Epithelial cell of esophagus (primary cell): ENCODE measurements around the gene AICDA.
"Not testable (repeated sequence)": the region's sequence is repeated elsewhere in the genome, so short reads cannot be mapped to it uniquely, and the experiment has no call there.

Experiments used
- DNase-seq: peaks from one replicate; pipeline ENCODE4 v3.0.0; 2010; ENCODE audit warnings: low read depth
- H3K4me3 ChIP-seq: 2 replicates; pipeline ENCODE4 v1.5.1; 2011; ENCODE audit warnings: mild to moderate bottlenecking, low read length, control low read depth
- TF ChIP-seq, protein P1 (sequence below): IDR thresholded peaks from 2 replicates; pipeline ENCODE4 v1.5.1; 2011; ENCODE audit warnings: low read depth, mild to moderate bottlenecking, low read length, control low read depth, inconsistent platforms; ENCODE audit not compliant: insufficient read depth; ENCODE audit errors: missing control alignments

Gene AICDA

DNA sequence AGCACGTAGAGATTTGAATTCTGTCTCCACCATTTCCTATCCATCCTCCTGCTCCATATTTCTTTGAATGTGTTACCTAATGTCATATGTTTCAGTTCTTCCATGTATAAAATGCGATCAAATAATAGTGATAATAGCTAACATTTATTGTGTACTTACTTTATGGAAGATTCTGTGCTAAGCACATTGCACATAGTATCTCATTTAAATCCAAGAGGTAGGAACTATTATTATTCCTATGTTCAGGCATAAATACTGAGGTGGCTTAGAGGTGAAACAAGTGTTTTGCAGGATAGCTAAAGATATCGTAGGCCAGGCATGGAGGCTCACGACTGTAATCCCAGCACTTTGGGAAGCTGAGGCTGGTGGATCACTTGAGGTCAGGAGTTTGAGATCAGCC is 17.5 kb upstream of the AICDA start:
- TF ChIP-seq, protein P1, sequence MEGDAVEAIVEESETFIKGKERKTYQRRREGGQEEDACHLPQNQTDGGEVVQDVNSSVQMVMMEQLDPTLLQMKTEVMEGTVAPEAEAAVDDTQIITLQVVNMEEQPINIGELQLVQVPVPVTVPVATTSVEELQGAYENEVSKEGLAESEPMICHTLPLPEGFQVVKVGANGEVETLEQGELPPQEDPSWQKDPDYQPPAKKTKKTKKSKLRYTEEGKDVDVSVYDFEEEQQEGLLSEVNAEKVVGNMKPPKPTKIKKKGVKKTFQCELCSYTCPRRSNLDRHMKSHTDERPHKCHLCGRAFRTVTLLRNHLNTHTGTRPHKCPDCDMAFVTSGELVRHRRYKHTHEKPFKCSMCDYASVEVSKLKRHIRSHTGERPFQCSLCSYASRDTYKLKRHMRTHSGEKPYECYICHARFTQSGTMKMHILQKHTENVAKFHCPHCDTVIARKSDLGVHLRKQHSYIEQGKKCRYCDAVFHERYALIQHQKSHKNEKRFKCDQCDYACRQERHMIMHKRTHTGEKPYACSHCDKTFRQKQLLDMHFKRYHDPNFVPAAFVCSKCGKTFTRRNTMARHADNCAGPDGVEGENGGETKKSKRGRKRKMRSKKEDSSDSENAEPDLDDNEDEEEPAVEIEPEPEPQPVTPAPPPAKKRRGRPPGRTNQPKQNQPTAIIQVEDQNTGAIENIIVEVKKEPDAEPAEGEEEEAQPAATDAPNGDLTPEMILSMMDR: no peak

DNA sequence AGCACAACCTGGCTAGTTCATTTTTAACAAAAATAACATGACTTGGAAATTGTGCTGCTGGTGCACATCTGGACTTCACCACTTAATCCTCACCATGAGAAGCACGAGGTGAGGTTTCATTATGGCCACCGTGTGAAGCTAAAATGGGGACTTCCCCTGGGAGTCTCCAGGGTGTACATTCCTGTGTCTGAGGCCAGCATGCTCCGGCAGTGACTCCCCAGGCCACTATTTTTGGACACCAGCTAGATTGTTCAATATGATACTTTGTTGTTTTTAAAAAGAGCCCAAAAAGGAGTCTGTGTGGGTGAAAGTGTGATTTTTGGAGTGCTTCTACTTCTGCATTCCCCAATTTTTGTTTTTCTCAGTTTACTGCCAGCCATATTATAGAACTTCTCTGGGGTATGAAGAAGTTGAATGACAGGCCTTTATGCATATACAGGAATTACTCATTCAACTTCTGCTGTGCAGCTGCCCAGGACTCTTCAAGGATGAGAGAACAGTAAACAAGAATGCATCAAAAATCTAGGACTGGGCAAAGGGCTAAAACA is 16.9 kb upstream of the AICDA start:
- H3K4me3 ChIP-seq: no peak overlapping the region
- DNase-seq: peak; percentile 46
- TF ChIP-seq, protein P1: no peak

More for the DNA sequence above, 17.5 kb upstream of the AICDA start:
- H3K4me3 ChIP-seq: no peak overlapping the region
- no peak for DNase-seq

DNA sequence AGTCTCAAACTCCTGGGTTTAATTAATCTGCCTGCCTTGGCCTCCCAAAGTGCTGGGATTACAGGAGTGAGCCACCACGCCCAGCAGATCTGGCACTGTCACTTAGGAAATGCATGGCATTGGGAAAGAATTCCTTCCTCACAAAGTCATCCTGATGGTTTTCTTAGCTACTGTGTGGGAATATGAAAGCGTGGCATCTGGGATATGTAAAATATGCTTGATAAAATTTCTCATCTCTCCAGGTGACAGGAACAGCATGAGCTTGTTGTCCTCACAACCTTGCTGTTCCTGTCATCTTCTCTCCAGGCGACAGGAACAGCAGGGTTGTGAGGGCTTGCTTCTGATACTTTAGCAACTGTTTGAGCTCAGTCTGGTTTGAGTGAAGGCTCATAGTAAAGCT is 16.1 kb upstream of the AICDA start:
- no peak for DNase-seq
- TF ChIP-seq, protein P1: no peak
- H3K4me3 ChIP-seq: no peak overlapping the region

DNA sequence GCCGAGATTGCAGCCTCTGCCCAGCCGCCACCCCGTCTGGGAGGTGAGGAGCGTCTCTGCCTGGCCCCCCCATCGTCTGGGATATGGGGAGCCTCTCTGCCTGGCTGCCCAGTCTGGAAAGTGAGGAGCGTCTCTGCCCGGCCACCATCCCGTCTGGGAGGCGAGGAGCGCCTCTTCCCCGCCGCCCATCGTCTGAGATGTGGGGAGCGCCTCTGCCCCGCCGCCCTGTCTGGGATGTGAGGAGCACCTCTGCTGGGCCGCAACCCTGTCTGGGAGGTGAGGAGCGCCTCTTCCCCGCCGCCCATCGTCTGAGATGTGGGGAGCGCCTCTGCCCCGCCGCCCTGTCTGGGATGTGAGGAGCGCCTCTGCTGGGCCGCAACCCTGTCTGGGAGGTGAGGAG is 12.1 kb upstream of the AICDA start:
- not testable (repeated sequence) for H3K4me3 ChIP-seq, DNase-seq

DNA sequence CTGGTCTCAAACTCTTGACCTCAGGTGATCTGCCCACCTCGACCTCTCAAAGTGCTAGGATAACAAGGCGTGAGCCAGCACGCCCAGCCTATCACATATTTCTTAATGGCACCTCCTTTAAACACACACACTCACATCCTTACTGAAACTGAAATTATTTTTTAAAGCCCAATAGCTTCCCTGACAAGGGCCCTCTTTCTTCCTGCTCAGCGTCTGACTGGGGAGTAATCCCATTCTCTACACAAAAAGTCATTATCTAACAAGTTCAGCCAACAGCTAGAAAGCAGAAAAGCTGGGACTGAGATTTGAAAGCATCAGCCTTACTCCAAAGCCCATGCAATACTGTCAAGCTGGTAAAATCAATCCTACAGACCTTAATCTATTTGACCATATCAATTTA is 10.0 kb upstream of the AICDA start:
- TF ChIP-seq, protein P1: no peak
- DNase-seq: no peak

DNA sequence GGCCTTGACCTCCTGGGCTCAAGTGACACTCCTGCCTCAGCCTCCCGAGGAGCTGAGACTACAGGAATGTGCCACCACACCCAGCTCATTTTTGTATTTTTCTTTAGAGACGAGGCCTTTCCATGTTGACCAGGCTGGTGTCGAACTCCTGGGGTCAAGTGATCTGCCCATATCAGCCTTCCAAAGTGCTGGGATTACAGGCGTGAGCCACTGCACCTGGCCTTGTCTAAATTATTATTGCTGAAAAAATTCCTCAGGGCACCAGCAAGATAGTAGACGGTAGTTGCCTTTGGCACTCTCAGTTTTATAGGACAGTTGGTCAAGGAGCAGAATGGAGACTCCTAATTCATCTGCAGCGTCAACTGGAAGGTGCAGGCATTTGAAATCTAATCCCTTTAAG is 2.5 kb upstream of the AICDA start:
- no peak for DNase-seq
- TF ChIP-seq, protein P1: no peak

More for the DNA sequence above, 10.0 kb upstream of the AICDA start:
- H3K4me3 ChIP-seq: no peak overlapping the region

DNA sequence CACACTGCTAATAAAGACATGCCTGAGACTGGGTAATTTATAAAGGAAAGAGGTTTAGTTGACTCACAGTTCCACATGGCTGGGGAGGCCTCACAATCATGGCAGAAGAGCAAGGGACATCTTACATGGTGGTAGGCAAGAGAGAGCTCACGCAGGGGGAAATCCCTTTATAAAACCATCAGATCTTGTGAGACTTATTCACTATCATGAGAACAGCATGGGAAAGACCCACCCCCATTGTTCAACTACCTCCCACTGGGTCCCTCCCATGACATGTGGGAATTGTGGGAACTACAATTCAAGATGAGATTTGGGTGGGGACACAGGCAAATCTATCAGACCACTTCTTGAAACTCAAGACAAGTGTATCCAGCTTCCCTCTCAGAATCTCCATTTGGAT is 1.2 kb upstream of the AICDA start:
- DNase-seq, H3K4me3 ChIP-seq: not testable (repeated sequence)

More for the DNA sequence above, 2.5 kb upstream of the AICDA start:
- H3K4me3 ChIP-seq: no peak overlapping the region

DNA sequence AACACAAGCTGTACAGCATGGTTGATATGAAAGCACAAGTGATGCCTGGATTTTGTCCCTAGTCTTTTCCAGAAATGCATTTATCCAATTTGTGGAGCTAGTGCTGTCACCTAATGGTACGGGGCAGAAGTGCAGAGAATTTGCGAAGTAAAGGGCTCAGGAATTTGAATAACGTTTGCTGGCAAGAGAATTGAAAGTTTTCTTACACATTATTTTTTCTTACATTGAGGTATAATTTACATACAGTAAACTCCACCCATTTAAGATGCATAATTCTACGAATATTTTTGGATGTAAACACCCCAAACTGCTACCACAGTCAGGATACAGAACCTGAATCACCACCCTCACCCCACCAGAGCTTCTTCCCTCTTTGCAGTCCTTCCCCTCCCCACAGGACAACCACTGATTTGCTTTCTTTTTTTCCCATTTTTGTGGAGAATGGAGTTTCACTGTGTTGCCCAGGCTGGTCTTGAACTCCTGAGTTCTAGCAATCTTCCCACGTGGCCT is 3.5 kb downstream of the AICDA start:
- DNase-seq: peak; percentile 59
- no peak overlapping the region for H3K4me3 ChIP-seq

More for the DNA sequence above, 3.5 kb downstream of the AICDA start:
- TF ChIP-seq, protein P1: peak; percentile 91
